Testis (tissue), 3 donors: ENCODE measurements around the gene MAPKAPK2. TPM values are rescaled to one million over a fixed set of nuclear protein-coding genes. Genes with fewer than 3 reads are reported as not detected.

Experiments used
- DNase-seq: peaks from one replicate; pipeline ENCODE4 v3.0.0-alpha.2; 2019
- H3K27ac ChIP-seq, 2 donors: fragments of 200-600 bp; sonication (generic); one replicate each; pipeline ENCODE4 v1.5.1; 2019
- H3K27me3 ChIP-seq: fragments of 200-600 bp; sonication (generic); one replicate; pipeline ENCODE4 v1.5.1; 2019
- H3K36me3 ChIP-seq: fragments of 200-600 bp; sonication (generic); one replicate; pipeline ENCODE4 v1.5.1; 2017; ENCODE audit warnings: low read depth; ENCODE audit errors: missing control alignments
- H3K4me1 ChIP-seq: fragments of 200-600 bp; sonication (generic); one replicate; pipeline ENCODE4 v1.5.1; 2019
- H3K4me3 ChIP-seq, 2 donors: fragments of 200-600 bp; sonication (generic); one replicate each; pipeline ENCODE4 v1.5.1; 2017 to 2019
- H3K9me3 ChIP-seq: fragments of 200-600 bp; sonication (generic); one replicate; pipeline ENCODE4 v1.5.1; 2017
- POLR2A ChIP-seq: fragments of 450-650 bp; IDR thresholded peaks from one replicate; pipeline ENCODE4 v1.6.1; 2017; ENCODE audit warnings: antibody characterized with exemption, mild to moderate bottlenecking, moderate library complexity
- whole genome bisulfite sequencing, 2 donors: methylation state at CpG; one replicate each; pipeline ENCODE4 v1.1.5; 2018; 5-methylcytosine and 5-hydroxymethylcytosine counted together
- intact Hi-C: fragments of 100-400 bp; cut with DNase I; formaldehyde crosslinking; loops from one replicate; pipeline ENCODE4 v1.15.1; 2023; ENCODE audit warnings: low total_unique reads
- polyA plus RNA-seq: library from polyadenylated mRNA; stranded (reverse); fragments of 350-450 nt; fragmentation: Illumina TruSeq; extraction: RNeasy Lipid Tissue Mini Kit (QIAGEN cat#74804); gene quantifications from one replicate; pipeline ENCODE4 v1.2.3, GENCODE V29; 2014; ENCODE audit warnings: low read depth, low replicate concordance; ENCODE audit not compliant: insufficient read depth
- total RNA-seq, 2 donors: library from RNA; depleted of rRNA; stranded (reverse); fragments of >200 nt; gene quantifications; one replicate each; pipeline ENCODE4 v1.2.3, GENCODE V29; 2016
- TF ChIP-seq, protein P1 (sequence below), 3 experiments: fragments of 450-650 bp in 2 of 3; fragments of 200-600 bp in 1 of 3; sonication (generic) in 1 of 3; IDR thresholded peaks; one replicate each; pipeline ENCODE4 v1.5.1; 2016 to 2019; ENCODE audit warnings: antibody characterized with exemption in 3 of 3, mild to moderate bottlenecking in 2 of 3, moderate library complexity in 1 of 3

MAPKAPK2 gene
- total and polyA plus RNA-seq, 3 donors from 2014 or later, result 66.3 to 76.5 (median 69.1) TPM

GRCh38 chr1:206739411-206740076 is 54.8 kb downstream of the MAPKAPK2 start:
- TF ChIP-seq, protein P1, sequence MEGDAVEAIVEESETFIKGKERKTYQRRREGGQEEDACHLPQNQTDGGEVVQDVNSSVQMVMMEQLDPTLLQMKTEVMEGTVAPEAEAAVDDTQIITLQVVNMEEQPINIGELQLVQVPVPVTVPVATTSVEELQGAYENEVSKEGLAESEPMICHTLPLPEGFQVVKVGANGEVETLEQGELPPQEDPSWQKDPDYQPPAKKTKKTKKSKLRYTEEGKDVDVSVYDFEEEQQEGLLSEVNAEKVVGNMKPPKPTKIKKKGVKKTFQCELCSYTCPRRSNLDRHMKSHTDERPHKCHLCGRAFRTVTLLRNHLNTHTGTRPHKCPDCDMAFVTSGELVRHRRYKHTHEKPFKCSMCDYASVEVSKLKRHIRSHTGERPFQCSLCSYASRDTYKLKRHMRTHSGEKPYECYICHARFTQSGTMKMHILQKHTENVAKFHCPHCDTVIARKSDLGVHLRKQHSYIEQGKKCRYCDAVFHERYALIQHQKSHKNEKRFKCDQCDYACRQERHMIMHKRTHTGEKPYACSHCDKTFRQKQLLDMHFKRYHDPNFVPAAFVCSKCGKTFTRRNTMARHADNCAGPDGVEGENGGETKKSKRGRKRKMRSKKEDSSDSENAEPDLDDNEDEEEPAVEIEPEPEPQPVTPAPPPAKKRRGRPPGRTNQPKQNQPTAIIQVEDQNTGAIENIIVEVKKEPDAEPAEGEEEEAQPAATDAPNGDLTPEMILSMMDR (IDR thresholded peaks at IDR 0.05), result no peak
- TF ChIP-seq POLR2A, result no peak
- 57 to 65% methylated on average over 5 of the region's 5 CpGs for WGBS, 2 donors
- Histone ChIP-seq H3K27ac (no peak overlapping the region), H3K36me3 (no peaks in the 10 kb centered on the region), H3K4me3 (no peak overlapping the region), H3K9me3 (no peaks in the 10 kb centered on the region), H3K4me1 (peaks cover 13% of the 10 kb centered on the region), H3K27me3 (no peaks in the 10 kb centered on the region)
- DNase-seq, result no peak
- intact Hi-C loops, result loop anchor here (5.0 kb wide), 1 partner anchor 173 kb away; no protein-coding TSS in a partner anchor

GRCh38 chr1:206741142-206741701 is 56.5 kb downstream of the MAPKAPK2 start:
- Histone ChIP-seq H3K9me3 (no peaks in the 10 kb centered on the region), H3K4me1 (peaks cover 13% of the 10 kb centered on the region), H3K4me3 (no peak overlapping the region), H3K27me3 (no peaks in the 10 kb centered on the region), H3K36me3 (no peaks in the 10 kb centered on the region), H3K27ac (no peak overlapping the region)
- DNase-seq, result no peak
- intact Hi-C loops, result no loop called here
- TF ChIP-seq, protein P1 (IDR thresholded peaks at IDR 0.05), result no peak
- TF ChIP-seq POLR2A, result no peak
- WGBS, 2 donors, result 91 to 92% methylated on average over 3 to 6 of the region's 6 CpGs

GRCh38 chr1:206742719-206743383 is 58.1 kb downstream of the MAPKAPK2 start:
- no peak for DNase-seq
- TF ChIP-seq POLR2A, result no peak
- TF ChIP-seq, protein P1 (IDR thresholded peaks at IDR 0.05), result no peak

GRCh38 chr1:206744683-206745082 is 60.0 kb downstream of the MAPKAPK2 start:
- Histone ChIP-seq H3K4me3 (no peak overlapping the region), H3K27me3 (no peaks in the 10 kb centered on the region), H3K9me3 (no peaks in the 10 kb centered on the region), H3K4me1 (no peaks in the 10 kb centered on the region), H3K27ac (no peak overlapping the region), H3K36me3 (no peaks in the 10 kb centered on the region)
- TF ChIP-seq POLR2A, result no peak
- intact Hi-C loops, result no loop called here
- WGBS, 2 donors, result 84 to 87% methylated on average over 4 of the region's 4 CpGs
- DNase-seq, result no peak

More at GRCh38 chr1:206742719-206743383, 58.1 kb downstream of the MAPKAPK2 start:
- intact Hi-C loops, result no loop called here
- WGBS, 2 donors, result 63 to 76% methylated on average over 13 of the region's 13 CpGs
- no peaks in the 10 kb centered on the region for H3K36me3 ChIP-seq
- H3K4me1 ChIP-seq, result peaks cover 6% of the 10 kb centered on the region
- no peak overlapping the region for H3K4me3 ChIP-seq
- no peaks in the 10 kb centered on the region for H3K27me3 ChIP-seq
- H3K9me3 ChIP-seq, result no peaks in the 10 kb centered on the region
- H3K27ac ChIP-seq, result no peak overlapping the region

DNA sequence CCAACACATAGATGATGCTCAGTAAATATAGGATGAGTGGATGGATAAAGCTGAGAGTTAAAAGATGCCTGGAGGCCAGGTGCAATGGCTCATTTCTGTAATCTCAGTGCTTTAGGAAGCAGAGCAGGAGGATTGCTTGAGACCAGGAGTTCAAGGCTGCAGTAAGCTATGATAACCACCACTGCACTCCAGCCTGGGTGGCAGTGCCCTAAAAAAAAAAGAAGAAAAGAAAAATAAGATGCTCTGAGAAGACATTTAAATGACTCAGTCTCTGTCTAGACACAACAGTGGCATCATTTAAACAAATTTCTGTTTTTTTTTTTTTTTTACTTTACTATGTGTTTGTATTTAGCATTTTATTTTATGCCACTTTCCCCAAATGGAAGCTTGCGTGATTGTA is 60.6 kb downstream of the MAPKAPK2 start:
- no peak for TF ChIP-seq POLR2A
- TF ChIP-seq, protein P1 (IDR thresholded peaks at IDR 0.05), result no peak
- Histone ChIP-seq H3K27ac (no peak overlapping the region), H3K36me3 (no peaks in the 10 kb centered on the region), H3K27me3 (no peaks in the 10 kb centered on the region), H3K4me3 (no peak overlapping the region), H3K4me1 (no peaks in the 10 kb centered on the region), H3K9me3 (no peaks in the 10 kb centered on the region)
- intact Hi-C loops, result no loop called here
- 87 to 94% methylated on average over 1 of the region's 1 CpG for WGBS, 2 donors
- DNase-seq, result no peak
